Activated naive CD8-positive, alpha-beta T cell treated with anti-CD3 and anti-CD28 coated beads, Interleukin-2, amount 10 ng/mL, durations not matched to agents 7 days and 5 days (primary cell): ENCODE data around the gene DYNC2I2. TPM values are rescaled to one million over a fixed set of nuclear protein-coding genes. Genes with fewer than 3 reads are reported as not detected.

Experiments used
- ATAC-seq: fragments of 150-1000 bp; cut with Tn5 transposase; one replicate; pipeline ENCODE4 v1.10.0; 2021; ENCODE audit warnings: low read depth, moderate library complexity
- POLR2A ChIA-PET: fragments of 350-600 bp; sonication (Branson Sonifier 250); formaldehyde crosslinking; loops from one replicate; lab custom pipeline; 2021; ENCODE audit warnings: antibody characterized with exemption; lab: Charles Lee
- DNase-seq: peaks from one replicate; pipeline ENCODE4 v3.0.0; 2021
- H3K27ac Mint-ChIP-seq: one replicate; pipeline ENCODE4 v1.8.0; 2022; ENCODE audit warnings: mild to moderate bottlenecking, mixed read lengths
- H3K27me3 Mint-ChIP-seq: one replicate; pipeline ENCODE4 v1.8.0; 2022; ENCODE audit warnings: mild to moderate bottlenecking, moderate library complexity, mixed read lengths
- H3K36me3 Mint-ChIP-seq: one replicate; pipeline ENCODE4 v1.8.0; 2021; ENCODE audit warnings: mild to moderate bottlenecking, mixed read lengths
- H3K4me1 Mint-ChIP-seq: one replicate; pipeline ENCODE4 v1.8.0; 2021; ENCODE audit warnings: mixed read lengths
- H3K4me3 Mint-ChIP-seq: one replicate; pipeline ENCODE4 v1.8.0; 2022; ENCODE audit warnings: mild to moderate bottlenecking, moderate library complexity, mixed read lengths
- H3K9me3 Mint-ChIP-seq: one replicate; pipeline ENCODE4 v1.8.0; 2021; ENCODE audit warnings: mixed read lengths
- total RNA-seq, 2 experiments: library from RNA; stranded (reverse); gene quantifications; one replicate each; pipeline ENCODE4 v1.2.3, GENCODE V29; 2021

Gene DYNC2I2
- total RNA-seq, 2 experiments from 2014 or later: 37.7 to 40.4 TPM

DNA sequence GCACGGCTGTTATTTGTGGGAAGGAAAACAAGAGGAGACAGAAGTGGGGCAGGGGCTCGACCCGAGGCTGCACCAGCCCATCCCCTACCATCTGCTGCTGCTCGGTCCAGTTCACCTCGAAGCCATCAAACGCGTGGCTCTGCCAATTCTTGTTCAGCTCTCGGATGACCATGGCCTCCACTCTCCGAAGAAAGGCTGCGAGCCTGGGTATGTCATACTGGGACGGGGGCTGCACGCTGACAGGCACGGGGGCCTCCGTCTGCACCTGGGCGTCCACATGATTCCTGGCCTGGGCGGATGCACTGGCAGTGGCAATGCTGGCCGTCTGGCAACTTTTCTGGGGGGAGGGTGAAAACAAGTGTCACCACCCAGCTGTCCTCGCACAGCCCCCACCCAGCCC is 16.0 kb downstream of the DYNC2I2 start:
- no peak for ATAC-seq

GRCh38 chr9:128638580-128638979 is 18.1 kb downstream of the DYNC2I2 start:
- Mint-ChIP-seq H3K9me3 (no peaks in the 10 kb centered on the region), H3K27me3 (no peaks in the 10 kb centered on the region), H3K36me3 (peaks cover 4% of the 10 kb centered on the region), H3K4me1 (peaks cover 5% of the 10 kb centered on the region), H3K4me3 (no peak overlapping the region), H3K27ac (no peak overlapping the region)
- ATAC-seq (no peak), DNase-seq (no peak)
- POLR2A ChIA-PET: interaction anchor here (0.7 kb wide), 1 partner anchor 52 kb away, joined by 3 read pairs; no protein-coding TSS in a partner anchor

More for the DNA sequence above, 16.0 kb downstream of the DYNC2I2 start:
- no peak for DNase-seq
- peaks cover 7% of the 10 kb centered on the region for H3K4me1 Mint-ChIP-seq
- H3K27me3 Mint-ChIP-seq: no peaks in the 10 kb centered on the region
- no peak overlapping the region for H3K4me3 Mint-ChIP-seq
- H3K27ac Mint-ChIP-seq: no peak overlapping the region
- H3K36me3 Mint-ChIP-seq: peaks cover 8% of the 10 kb centered on the region
- POLR2A ChIA-PET: interaction anchor here (0.6 kb wide), 1 partner anchor 43 kb away, joined by 3 read pairs; no protein-coding TSS in a partner anchor
- H3K9me3 Mint-ChIP-seq: no peaks in the 10 kb centered on the region

GRCh38 chr9:128637656-128638055 is 19.0 kb downstream of the DYNC2I2 start:
- DNase-seq: no peak
- Mint-ChIP-seq H3K9me3 (no peaks in the 10 kb centered on the region), H3K36me3 (peaks cover 8% of the 10 kb centered on the region), H3K27ac (no peak overlapping the region), H3K27me3 (no peaks in the 10 kb centered on the region), H3K4me1 (peaks cover 1% of the 10 kb centered on the region), H3K4me3 (no peak overlapping the region)
- POLR2A ChIA-PET: interaction anchor here (0.6 kb wide), 1 partner anchor 313 kb away, joined by 5 read pairs; no protein-coding TSS in a partner anchor
- no peak for ATAC-seq

DNA sequence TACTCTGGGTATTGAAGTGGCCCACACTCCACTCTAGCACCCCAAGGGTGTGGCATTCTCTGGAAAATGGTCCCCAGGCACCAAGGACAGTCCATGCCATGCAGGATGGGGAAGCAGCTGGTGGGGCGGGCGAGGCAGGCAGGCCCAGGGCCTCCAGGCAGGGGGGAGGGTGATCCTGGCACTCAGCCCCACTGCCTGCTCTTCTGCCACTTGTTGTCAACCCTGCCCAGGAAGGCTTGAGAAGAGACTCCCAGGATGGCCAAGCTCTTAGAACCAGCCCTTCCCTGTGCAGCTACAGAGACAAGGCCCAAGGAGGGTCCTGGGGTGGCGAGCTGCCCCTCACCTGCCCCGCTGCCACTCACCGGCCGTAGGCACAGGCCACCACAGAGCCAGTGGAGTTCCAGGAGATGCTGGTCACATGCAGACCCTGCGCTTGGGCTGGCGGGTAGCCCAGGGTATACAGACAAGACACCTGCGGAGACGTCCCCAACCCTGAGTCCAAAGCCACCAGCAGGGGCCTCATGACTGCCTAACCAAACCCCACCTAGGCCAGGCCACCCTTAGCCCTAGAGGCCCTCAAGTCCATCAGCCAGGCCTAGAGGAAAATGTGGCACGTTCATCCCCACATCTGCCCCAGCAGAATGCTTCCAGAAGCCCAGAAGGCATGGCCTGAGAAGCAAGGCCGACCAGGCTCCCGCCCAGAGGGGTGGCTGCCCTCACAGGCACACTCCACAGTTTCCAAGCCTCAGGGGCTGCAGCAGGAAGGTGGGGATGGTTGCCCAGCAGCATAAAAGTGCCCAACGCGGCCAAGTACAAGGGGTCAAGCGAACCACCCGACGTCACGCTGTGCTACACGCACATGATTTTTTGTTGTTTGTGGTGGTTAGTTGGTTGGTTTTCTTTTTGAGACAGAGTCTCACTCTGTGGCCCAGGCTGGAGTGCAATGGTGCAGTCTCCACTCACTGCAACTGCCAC is 19.8 kb downstream of the DYNC2I2 start:
- no peak for DNase-seq
- Mint-ChIP-seq H3K36me3 (peaks cover 8% of the 10 kb centered on the region), H3K27ac (no peak overlapping the region)

DNA sequence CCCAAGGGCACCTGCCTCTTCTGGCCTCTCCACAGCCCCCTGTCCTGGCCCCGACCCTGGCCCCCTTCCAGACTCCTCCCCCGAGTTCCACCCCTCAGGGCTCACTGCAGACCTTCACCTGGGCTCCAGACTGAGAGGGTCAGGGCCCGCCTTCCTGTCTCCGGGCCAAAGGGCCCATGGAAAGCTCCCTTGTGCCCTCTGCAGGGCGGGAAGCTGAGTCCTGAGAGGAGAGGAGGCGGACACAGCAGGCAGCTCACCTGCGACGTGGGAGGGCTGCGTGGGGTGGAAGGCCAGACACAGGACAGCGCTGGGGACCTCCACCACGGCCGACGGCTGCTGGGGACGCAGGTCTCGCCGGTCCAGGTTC is 20.6 kb downstream of the DYNC2I2 start:
- H3K27me3 Mint-ChIP-seq: no peaks in the 10 kb centered on the region
- DNase-seq (no peak), ATAC-seq (no peak)
- no peaks in the 10 kb centered on the region for H3K9me3 Mint-ChIP-seq
- H3K4me3 Mint-ChIP-seq: no peak overlapping the region
- POLR2A ChIA-PET: interaction anchor here (1.1 kb wide), 1 partner anchor 13 kb away, joined by 3 read pairs; no protein-coding TSS in a partner anchor
- H3K27ac Mint-ChIP-seq: no peak overlapping the region
- H3K4me1 Mint-ChIP-seq: no peaks in the 10 kb centered on the region
- peaks cover 8% of the 10 kb centered on the region for H3K36me3 Mint-ChIP-seq

More for the DNA sequence above, 19.8 kb downstream of the DYNC2I2 start:
- no peaks in the 10 kb centered on the region for H3K9me3 Mint-ChIP-seq
- no peaks in the 10 kb centered on the region for H3K27me3 Mint-ChIP-seq
- no peak overlapping the region for H3K4me3 Mint-ChIP-seq
- no peak for ATAC-seq
- no peaks in the 10 kb centered on the region for H3K4me1 Mint-ChIP-seq
- POLR2A ChIA-PET: interaction anchor here (0.6 kb wide), 1 partner anchor 314 kb away, joined by 5 read pairs; no protein-coding TSS in a partner anchor

DNA sequence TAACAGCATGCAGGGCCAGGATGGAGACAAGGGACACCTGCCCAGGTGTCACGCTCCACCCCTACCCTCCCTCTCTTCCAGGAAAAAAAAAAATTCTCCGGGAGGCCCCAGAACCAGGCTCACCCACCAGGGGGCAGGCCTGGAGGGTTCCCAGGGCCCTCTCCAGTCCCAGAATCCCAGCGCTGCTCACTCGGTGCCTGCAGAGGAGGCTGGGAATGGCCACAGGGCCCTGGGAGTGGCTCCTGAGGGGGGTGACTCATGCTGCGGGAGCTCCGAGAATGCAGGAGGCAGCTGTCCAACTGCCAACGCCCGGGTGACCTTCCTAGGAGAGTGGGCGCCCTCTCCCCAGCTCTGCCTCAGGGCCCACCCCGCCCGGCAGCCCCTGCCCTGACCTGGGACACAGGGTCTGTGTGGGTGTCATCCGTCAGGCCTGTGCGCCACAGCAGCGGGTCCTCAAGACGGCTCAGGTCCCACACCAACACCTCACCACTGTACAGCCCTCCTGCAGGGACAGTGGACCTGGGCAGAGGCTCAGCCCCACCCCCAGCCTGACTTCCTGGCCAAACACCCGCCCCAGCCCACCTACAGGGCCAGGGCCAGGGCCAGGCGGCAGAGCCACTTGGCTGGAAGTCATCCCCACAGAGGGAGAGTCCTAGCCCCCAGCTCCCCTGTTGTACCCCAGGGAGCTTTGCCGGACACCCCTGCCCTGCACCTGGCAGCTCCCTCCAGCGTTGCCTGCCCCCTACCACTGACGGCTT is 21.2 kb downstream of the DYNC2I2 start:
- Mint-ChIP-seq H3K27me3 (no peaks in the 10 kb centered on the region), H3K9me3 (no peaks in the 10 kb centered on the region), H3K36me3 (peaks cover 8% of the 10 kb centered on the region), H3K4me1 (no peaks in the 10 kb centered on the region), H3K27ac (no peak overlapping the region), H3K4me3 (no peak overlapping the region)
- DNase-seq (no peak), ATAC-seq (no peak)
- POLR2A ChIA-PET: interaction anchor here (0.6 to 1.1 kb wide), 2 partner anchors 14 to 57 kb away, joined by 3 read pairs; no protein-coding TSS in a partner anchor

DNA sequence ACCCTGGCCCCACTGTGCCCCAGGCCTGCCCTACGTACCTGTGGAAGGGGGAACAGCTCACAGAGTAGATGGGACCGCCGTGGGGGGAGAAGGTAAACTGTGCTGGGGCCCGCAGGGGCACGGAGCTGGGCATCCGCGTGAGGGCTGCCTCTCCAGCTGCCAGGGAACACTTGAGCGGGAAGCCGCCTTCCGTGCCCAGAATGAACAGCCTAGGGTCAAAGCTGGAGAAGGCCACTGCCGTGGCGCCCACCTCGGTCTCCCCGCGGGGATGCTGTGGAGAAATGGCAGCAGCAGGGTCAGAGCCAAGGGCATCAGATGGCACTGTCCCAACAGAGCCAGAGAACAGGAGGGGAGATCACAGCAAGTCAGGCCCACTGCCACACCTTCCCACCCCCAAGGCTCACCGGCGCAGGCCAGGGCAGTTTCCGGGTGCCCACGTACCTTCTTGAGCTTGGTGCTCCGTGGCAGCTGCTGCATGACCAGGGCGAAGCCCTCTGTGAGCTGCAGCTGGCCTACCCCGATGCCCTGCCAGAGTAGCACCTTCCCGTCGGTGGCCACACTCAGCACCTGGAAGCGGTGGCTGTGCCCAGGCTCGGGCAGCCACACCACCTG is 21.9 kb downstream of the DYNC2I2 start:
- H3K4me1 Mint-ChIP-seq: no peaks in the 10 kb centered on the region

DNA sequence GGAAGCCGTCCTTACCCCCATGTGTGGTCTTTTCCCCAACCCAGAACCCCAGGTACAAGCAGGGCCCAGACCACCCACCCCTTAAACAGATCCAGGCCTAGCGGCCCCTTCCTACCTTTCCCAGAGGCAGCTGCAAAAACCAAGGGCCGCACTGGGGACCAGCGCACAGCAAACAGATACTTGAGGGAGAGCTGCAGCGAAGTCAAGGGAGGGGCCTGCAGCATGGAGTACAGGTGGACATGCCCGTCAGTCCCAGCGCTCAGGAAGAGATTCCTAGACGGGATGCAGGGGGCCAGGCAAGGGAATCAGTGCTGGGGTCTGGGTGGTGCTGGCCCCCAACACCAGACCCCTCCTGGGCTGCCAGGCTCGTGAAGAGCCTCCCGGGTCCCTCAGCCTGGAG is 22.5 kb downstream of the DYNC2I2 start:
- H3K27me3 Mint-ChIP-seq: no peaks in the 10 kb centered on the region
- H3K36me3 Mint-ChIP-seq: peaks cover 4% of the 10 kb centered on the region
- no peaks in the 10 kb centered on the region for H3K9me3 Mint-ChIP-seq
- H3K27ac Mint-ChIP-seq: no peak overlapping the region
- DNase-seq (no peak), ATAC-seq (no peak)
- no peak overlapping the region for H3K4me3 Mint-ChIP-seq
- H3K4me1 Mint-ChIP-seq: no peaks in the 10 kb centered on the region
- POLR2A ChIA-PET: interaction anchor here (1.4 kb wide), 1 partner anchor 50 kb away, joined by 3 read pairs; no protein-coding TSS in a partner anchor

More for the DNA sequence above, 21.9 kb downstream of the DYNC2I2 start:
- Mint-ChIP-seq H3K27ac (no peak overlapping the region), H3K4me3 (no peak overlapping the region), H3K36me3 (peaks cover 8% of the 10 kb centered on the region), H3K27me3 (no peaks in the 10 kb centered on the region), H3K9me3 (no peaks in the 10 kb centered on the region)
- DNase-seq (no peak), ATAC-seq (no peak)
- POLR2A ChIA-PET: interaction anchor here (0.6 to 1.1 kb wide), 2 partner anchors 15 to 57 kb away, joined by 3 read pairs; no protein-coding TSS in a partner anchor

GRCh38 chr9:128633601-128634000 is 23.0 kb downstream of the DYNC2I2 start:
- no peak overlapping the region for H3K4me3 Mint-ChIP-seq
- no peaks in the 10 kb centered on the region for H3K9me3 Mint-ChIP-seq
- POLR2A ChIA-PET: interaction anchor here (1.4 kb wide), 1 partner anchor 51 kb away, joined by 3 read pairs; no protein-coding TSS in a partner anchor
- H3K4me1 Mint-ChIP-seq: no peaks in the 10 kb centered on the region
- no peak for ATAC-seq
- H3K27ac Mint-ChIP-seq: no peak overlapping the region
- H3K27me3 Mint-ChIP-seq: no peaks in the 10 kb centered on the region
- H3K36me3 Mint-ChIP-seq: peaks cover 7% of the 10 kb centered on the region
- no peak for DNase-seq

GRCh38 chr9:128633057-128633456 is 23.6 kb downstream of the DYNC2I2 start:
- H3K27ac Mint-ChIP-seq: no peak overlapping the region
- H3K27me3 Mint-ChIP-seq: no peaks in the 10 kb centered on the region
- ATAC-seq (no peak), DNase-seq (no peak)
- H3K9me3 Mint-ChIP-seq: no peaks in the 10 kb centered on the region
- no peak overlapping the region for H3K4me3 Mint-ChIP-seq
- no peaks in the 10 kb centered on the region for H3K4me1 Mint-ChIP-seq
- H3K36me3 Mint-ChIP-seq: peaks cover 7% of the 10 kb centered on the region
- POLR2A ChIA-PET: interaction anchor here (1.4 kb wide), 1 partner anchor 51 kb away, joined by 3 read pairs; no protein-coding TSS in a partner anchor

DNA sequence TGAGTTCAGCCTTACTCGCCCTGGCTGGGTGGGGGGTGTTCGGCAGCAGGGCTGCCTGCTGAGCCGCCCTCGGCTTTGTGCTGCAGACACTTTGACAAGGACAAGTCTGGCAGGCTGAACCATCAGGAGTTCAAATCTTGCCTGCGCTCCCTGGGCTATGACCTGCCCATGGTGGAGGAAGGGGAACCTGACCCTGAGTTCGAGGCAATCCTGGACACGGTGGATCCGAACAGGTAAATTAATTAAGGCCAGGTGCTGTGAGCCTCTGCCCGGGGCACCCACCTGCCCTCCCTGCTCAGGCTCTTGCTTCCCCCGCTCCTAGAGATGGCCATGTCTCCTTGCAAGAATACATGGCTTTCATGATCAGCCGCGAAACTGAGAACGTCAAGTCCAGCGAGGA is 24.2 kb downstream of the DYNC2I2 start:
- no peaks in the 10 kb centered on the region for H3K27me3 Mint-ChIP-seq
- no peak overlapping the region for H3K27ac Mint-ChIP-seq
- H3K36me3 Mint-ChIP-seq: peaks cover 10% of the 10 kb centered on the region
- H3K4me1 Mint-ChIP-seq: no peaks in the 10 kb centered on the region
- ATAC-seq (no peak), DNase-seq (no peak)
- no peaks in the 10 kb centered on the region for H3K9me3 Mint-ChIP-seq
- POLR2A ChIA-PET: interaction anchor here (1.4 kb wide), 2 partner anchors 52 to 356 kb away, joined by 3 read pairs; partner anchors contain the start of genes GOLGA2 and SWI5
- H3K4me3 Mint-ChIP-seq: no peak overlapping the region

GRCh38 chr9:128632066-128632465 is 24.6 kb downstream of the DYNC2I2 start:
- POLR2A ChIA-PET: interaction anchor here (1.4 kb wide), 1 partner anchor 356 kb away, joined by 3 read pairs; the partner anchor contains the start of genes GOLGA2 and SWI5
- Mint-ChIP-seq H3K27me3 (no peaks in the 10 kb centered on the region), H3K36me3 (peaks cover 10% of the 10 kb centered on the region), H3K4me3 (no peak overlapping the region), H3K27ac (no peak overlapping the region), H3K4me1 (no peaks in the 10 kb centered on the region), H3K9me3 (no peaks in the 10 kb centered on the region)
- no peak for DNase-seq
- ATAC-seq: no peak
